ENCODE measurements around the gene SCD. TPM values are rescaled to one million over a fixed set of nuclear protein-coding genes. Genes with fewer than 3 reads are reported as not detected.
A peak's percentile ranks its signal among the peaks of the same experiment; 100 is the strongest.

Gene SCD
- total and polyA plus RNA-seq, 2 experiments from 2014 or later, result 325 to 816 TPM

DNA sequence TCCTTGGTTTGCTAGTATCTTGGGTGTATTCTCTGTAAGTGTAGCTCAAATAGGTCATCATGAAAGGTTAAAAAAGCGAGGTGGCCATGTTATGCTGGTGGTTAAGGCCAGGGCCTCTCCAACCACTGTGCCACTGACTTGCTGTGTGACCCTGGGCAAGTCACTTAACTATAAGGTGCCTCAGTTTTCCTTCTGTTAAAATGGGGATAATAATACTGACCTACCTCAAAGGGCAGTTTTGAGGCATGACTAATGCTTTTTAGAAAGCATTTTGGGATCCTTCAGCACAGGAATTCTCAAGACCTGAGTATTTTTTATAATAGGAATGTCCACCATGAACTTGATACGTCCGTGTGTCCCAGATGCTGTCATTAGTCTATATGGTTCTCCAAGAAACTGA lies 17.1 kb downstream of the SCD start:
- Histone ChIP-seq H3F3A (replicated peaks; ENCODE audit: low read depth) (peaks cover 40% of the 10 kb centered on the region), H3K4me1 (ENCODE audit: insufficient read depth) (peaks cover 12% of the 10 kb centered on the region), H3K4me3 (no peak overlapping the region), H3K36me3 (ENCODE audit: insufficient read depth) (peaks cover 36% of the 10 kb centered on the region), H3K79me2 (replicated peaks; ENCODE audit: insufficient read depth) (peaks cover 5% of the 10 kb centered on the region; the same call in 1 of the 2 replicates), H3K27me3 (ENCODE audit: insufficient read depth) (no peaks in the 10 kb centered on the region), H3K4me2 (no peak overlapping the region), H4K20me1 (replicated peaks; ENCODE audit: insufficient read depth) (peaks cover 34% of the 10 kb centered on the region), H3K27ac (ENCODE audit: low read depth) (peak overlapping the region; percentile 23; the same call in 1 of the 2 replicates), H2AFZ (no peak overlapping the region), H3K9me2 (ENCODE audit: insufficient read depth) (no peaks in the 10 kb centered on the region)
- H3K27ac Mint-ChIP-seq, result peak overlapping the region; percentile 41; the same call in 1 of the 2 replicates
- ATAC-seq (no peak), DNase-seq (ENCODE audit: low spot score) (no peak)
- H3K4me3 Mint-ChIP-seq, result no peak overlapping the region
- H3K27me3 Mint-ChIP-seq (ENCODE audit: insufficient read depth, low read depth, poor library complexity), result peaks cover 7% of the 10 kb centered on the region
- no peaks in the 10 kb centered on the region; the same call in 2 of the 3 replicates for H3K9me3 Mint-ChIP-seq
- peaks cover 47% of the 10 kb centered on the region for H3K36me3 Mint-ChIP-seq (ENCODE audit: low read depth)
- peaks cover 26% of the 10 kb centered on the region for H3K4me1 Mint-ChIP-seq
- TF ChIP-seq EZH2 (IDR thresholded peaks at IDR 0.05; ENCODE audit: low read depth, unreplicated experiment), result no peak

DNA sequence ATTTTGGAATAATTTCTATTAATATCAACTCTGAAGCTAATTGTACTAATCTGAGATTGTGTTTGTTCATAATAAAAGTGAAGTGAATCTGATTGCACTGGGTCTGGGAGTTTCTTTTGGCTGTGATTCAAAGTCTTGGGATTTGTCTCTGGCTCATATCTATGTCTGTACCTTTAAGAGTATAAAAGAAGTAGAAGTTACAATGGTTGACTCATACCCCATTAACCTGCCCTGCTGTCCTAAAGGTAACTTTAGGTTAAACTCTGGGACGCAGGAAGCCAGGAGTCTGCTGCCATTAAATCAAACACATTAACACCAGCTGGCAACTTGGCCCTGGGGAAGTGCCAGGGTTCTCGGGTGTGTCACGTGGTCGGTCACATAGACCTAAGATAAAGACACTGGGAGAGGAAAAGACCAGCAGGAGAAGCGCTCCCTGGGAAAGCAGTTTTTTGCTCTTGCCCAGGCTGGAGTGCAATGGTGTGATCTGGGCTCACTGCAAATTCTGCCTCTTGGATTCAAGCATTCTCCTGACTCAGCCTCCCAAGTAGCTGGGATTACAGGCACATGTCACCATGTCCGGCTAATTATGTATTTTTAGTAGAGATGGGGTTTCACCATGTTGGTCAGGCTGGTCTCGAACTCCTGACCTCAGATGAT lies 17.8 kb downstream of the SCD start:
- H2AFZ ChIP-seq, result no peak overlapping the region
- peaks cover 7% of the 10 kb centered on the region for H3K27me3 Mint-ChIP-seq (ENCODE audit: insufficient read depth, low read depth, poor library complexity)
- peaks cover 19% of the 10 kb centered on the region; the same call in 2 of the 3 replicates for H3K4me1 Mint-ChIP-seq
- H3K27me3 ChIP-seq (ENCODE audit: insufficient read depth), result no peaks in the 10 kb centered on the region
- H3F3A ChIP-seq (replicated peaks; ENCODE audit: low read depth), result peaks cover 35% of the 10 kb centered on the region
- peaks cover 27% of the 10 kb centered on the region for H4K20me1 ChIP-seq (replicated peaks; ENCODE audit: insufficient read depth)
- ATAC-seq, result peak; percentile 66
- peaks cover 40% of the 10 kb centered on the region for H3K36me3 Mint-ChIP-seq (ENCODE audit: low read depth)
- H3K4me1 ChIP-seq (ENCODE audit: insufficient read depth), result peaks cover 6% of the 10 kb centered on the region
- H3K79me2 ChIP-seq (replicated peaks; ENCODE audit: insufficient read depth), result no peaks in the 10 kb centered on the region
- TF ChIP-seq POLR2AphosphoS5 (IDR thresholded peaks at IDR 0.05; ENCODE audit: low read depth) (peak; percentile 41), ZNF114 (CRISPR knock-in tag; IDR thresholded peaks at IDR 0.05) (no peak), ETS1 (IDR thresholded peaks at IDR 0.05) (no peak), CTCF (conservative IDR thresholded peaks at IDR 0.05; ENCODE audit: low read depth in 2 of 2) (no peak)
- H3K27ac ChIP-seq (ENCODE audit: low read depth), result peak overlapping the region; percentile 88
- no peak overlapping the region for H3K4me2 ChIP-seq
- no peaks in the 10 kb centered on the region; the same call in 2 of the 3 replicates for H3K9me3 Mint-ChIP-seq
- H3K4me3 ChIP-seq, result no peak overlapping the region
- peak overlapping the region; percentile 33; the same call in 1 of the 2 replicates for H3K27ac Mint-ChIP-seq
- H3K9me2 ChIP-seq (ENCODE audit: insufficient read depth), result no peaks in the 10 kb centered on the region
- peaks cover 29% of the 10 kb centered on the region for H3K36me3 ChIP-seq (ENCODE audit: insufficient read depth)
- no peak overlapping the region for H3K4me3 Mint-ChIP-seq
- peak; percentile 86 for DNase-seq (ENCODE audit: low spot score)

DNA sequence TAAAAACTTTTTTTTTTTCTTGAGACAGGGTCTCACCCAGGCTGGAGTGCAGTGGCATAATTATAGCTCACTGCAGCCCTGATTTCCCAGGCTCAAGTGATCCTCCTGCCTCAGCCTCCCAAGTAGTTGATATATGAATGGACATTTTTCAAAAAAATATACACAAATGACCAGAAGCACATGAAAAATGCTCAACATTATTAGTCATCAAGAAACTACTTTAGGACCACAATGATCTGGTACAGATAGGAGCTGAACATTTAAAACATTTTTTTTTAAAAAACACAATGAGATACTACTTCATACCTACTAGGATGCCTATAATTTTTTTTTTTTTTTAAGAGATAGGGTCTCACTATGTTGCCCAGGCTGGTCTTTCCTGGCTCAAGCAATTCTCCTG lies 21.7 kb downstream of the SCD start:
- Histone ChIP-seq H3K4me1 (ENCODE audit: insufficient read depth) (peaks cover 26% of the 10 kb centered on the region), H3K9me2 (ENCODE audit: insufficient read depth) (no peaks in the 10 kb centered on the region), H4K20me1 (replicated peaks; ENCODE audit: insufficient read depth) (no peaks in the 10 kb centered on the region), H3K4me3 (no peak overlapping the region), H3K27ac (ENCODE audit: low read depth) (no peak overlapping the region), H3K4me2 (no peak overlapping the region), H3F3A (replicated peaks; ENCODE audit: low read depth) (peaks cover 4% of the 10 kb centered on the region), H3K79me2 (replicated peaks; ENCODE audit: insufficient read depth) (peaks cover under 1% of the 10 kb centered on the region), H3K27me3 (ENCODE audit: insufficient read depth) (no peaks in the 10 kb centered on the region), H3K36me3 (ENCODE audit: insufficient read depth) (no peaks in the 10 kb centered on the region), H2AFZ (no peak overlapping the region)
- H3K4me3 Mint-ChIP-seq, result no peak overlapping the region
- ATAC-seq (no peak), DNase-seq (ENCODE audit: low spot score) (no peak)
- peaks cover 22% of the 10 kb centered on the region for H3K4me1 Mint-ChIP-seq
- H3K27ac Mint-ChIP-seq, result no peak overlapping the region
- H3K9me3 Mint-ChIP-seq, result no peaks in the 10 kb centered on the region; the same call in 2 of the 3 replicates
- peaks cover 4% of the 10 kb centered on the region for H3K27me3 Mint-ChIP-seq (ENCODE audit: insufficient read depth, low read depth, poor library complexity)
- peaks cover 2% of the 10 kb centered on the region; the same call in 2 of the 3 replicates for H3K36me3 Mint-ChIP-seq (ENCODE audit: low read depth)
- TF ChIP-seq ETS1 (IDR thresholded peaks at IDR 0.05), result no peak
- no peak for TF ChIP-seq CREB1 (CRISPR knock-in tag; IDR thresholded peaks at IDR 0.05; ENCODE audit: low read depth)
- no peak for TF ChIP-seq ZNF331 (CRISPR knock-in tag; IDR thresholded peaks at IDR 0.05; ENCODE audit: low read depth)

Measured in GM23338 (cell line).